DMS 273 (cell line): Measurements from ENCODE around the gene MPP2.
A peak's percentile ranks its signal among the peaks of the same experiment; 100 is the strongest.
"Not testable (repeated sequence)": the region's sequence is repeated elsewhere in the genome, so short reads cannot be mapped to it uniquely, and the experiment has no call there.

Source experiments
- DNase-seq: peaks from one replicate; lab custom pipeline; 2025; ENCODE audit not compliant: unreplicated experiment; lab: John Stamatoyannopoulos, UW

MPP2 gene

GRCh38 chr17:43877451-43878155 lies 29.7 kb downstream of the MPP2 start:
- DNase-seq = no peak

- DNase-seq = no peak
These were observed 30.3 kb downstream of the MPP2 start for GRCh38 chr17:43877031-43877430.

GRCh38 chr17:43875476-43876147 lies 31.7 kb downstream of the MPP2 start:
- DNase-seq = no peak

- no peak for DNase-seq
These were observed 33.0 kb downstream of the MPP2 start for GRCh38 chr17:43874293-43874692.

- no peak for DNase-seq
These were observed 33.5 kb downstream of the MPP2 start for GRCh38 chr17:43873815-43874214.

GRCh38 chr17:43873091-43873490 lies 34.2 kb downstream of the MPP2 start:
- no peak for DNase-seq

GRCh38 chr17:43871946-43872690 lies 35.2 kb downstream of the MPP2 start:
- no peak for DNase-seq

GRCh38 chr17:43869031-43869430 lies 38.3 kb downstream of the MPP2 start:
- DNase-seq = not testable (repeated sequence)

GRCh38 chr17:43868226-43868994 lies 38.9 kb downstream of the MPP2 start:
- DNase-seq = no peak

- no peak for DNase-seq
These were observed 43.0 kb downstream of the MPP2 start for GRCh38 chr17:43864161-43864984.

GRCh38 chr17:43861960-43862359 lies 45.4 kb downstream of the MPP2 start:
- DNase-seq = no peak

GRCh38 chr17:43860927-43861622 lies 46.3 kb downstream of the MPP2 start:
- DNase-seq = peak; percentile 49

- DNase-seq = no peak
These were observed 47.1 kb downstream of the MPP2 start for GRCh38 chr17:43860077-43860725.

- DNase-seq = no peak
These were observed 49.3 kb downstream of the MPP2 start for GRCh38 chr17:43857957-43858600.

GRCh38 chr17:43857141-43857540 lies 50.2 kb downstream of the MPP2 start:
- DNase-seq = no peak

GRCh38 chr17:43856141-43856540 lies 51.2 kb downstream of the MPP2 start:
- no peak for DNase-seq

GRCh38 chr17:43855061-43855460 lies 52.3 kb downstream of the MPP2 start:
- no peak for DNase-seq

- DNase-seq = no peak
These were observed 52.8 kb downstream of the MPP2 start for GRCh38 chr17:43854498-43854897.

GRCh38 chr17:43853546-43853945 lies 53.8 kb downstream of the MPP2 start:
- DNase-seq = no peak
